ENCODE measurements around the gene ACSF3.

- no peak for TF ChIP-seq CTCF (IDR thresholded peaks at IDR 0.05)
- no peak for TF ChIP-seq EZH2 (IDR thresholded peaks at IDR 0.05; ENCODE audit: borderline replicate concordance, insufficient read depth, low read depth, low read length, poor library complexity, severe bottlenecking)
Measured at GRCh38 chr16:89170346-89171215, 76.9 kb downstream of the ACSF3 start.

Data from B cell (primary cell).